HFF-Myc (cell line): Measurements from ENCODE around the gene PCID2.

Source experiments
- DNase-seq: peaks from one replicate; pipeline ENCODE4 v3.0.0-alpha.2; 2011; ENCODE audit warnings: low read depth; ENCODE audit errors: extremely low read depth
- H3K4me3 ChIP-seq: replicated peaks from 2 replicates; pipeline ENCODE4 v1.5.1; 2011; ENCODE audit warnings: low read depth, mild to moderate bottlenecking, control low read depth, low read length
- TF ChIP-seq, protein P1 (sequence below): IDR thresholded peaks from 2 replicates; pipeline ENCODE4 v1.5.1; 2012; ENCODE audit warnings: mild to moderate bottlenecking, low read depth, low read length, control low read depth; ENCODE audit errors: missing control alignments

Gene PCID2

DNA sequence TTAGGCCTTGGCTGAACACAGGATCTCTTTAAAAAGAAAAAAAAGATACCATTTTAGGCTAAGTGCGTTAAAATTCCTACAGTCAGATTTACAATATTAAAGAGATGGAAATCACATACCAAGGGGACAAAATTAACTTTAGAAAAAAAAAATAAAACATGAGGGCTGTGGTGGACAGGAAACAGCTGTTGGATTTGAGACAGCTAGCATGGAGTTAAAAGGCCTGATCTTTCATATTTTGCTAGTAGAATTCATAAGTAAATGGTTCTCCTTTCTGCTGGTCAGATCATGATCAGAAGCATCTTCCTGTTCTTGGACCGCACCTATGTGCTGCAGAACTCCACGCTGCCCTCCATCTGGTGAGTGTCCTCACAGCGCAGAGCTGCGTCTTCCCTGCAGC, 20.7 kb upstream of the PCID2 start:
- TF ChIP-seq, protein P1, sequence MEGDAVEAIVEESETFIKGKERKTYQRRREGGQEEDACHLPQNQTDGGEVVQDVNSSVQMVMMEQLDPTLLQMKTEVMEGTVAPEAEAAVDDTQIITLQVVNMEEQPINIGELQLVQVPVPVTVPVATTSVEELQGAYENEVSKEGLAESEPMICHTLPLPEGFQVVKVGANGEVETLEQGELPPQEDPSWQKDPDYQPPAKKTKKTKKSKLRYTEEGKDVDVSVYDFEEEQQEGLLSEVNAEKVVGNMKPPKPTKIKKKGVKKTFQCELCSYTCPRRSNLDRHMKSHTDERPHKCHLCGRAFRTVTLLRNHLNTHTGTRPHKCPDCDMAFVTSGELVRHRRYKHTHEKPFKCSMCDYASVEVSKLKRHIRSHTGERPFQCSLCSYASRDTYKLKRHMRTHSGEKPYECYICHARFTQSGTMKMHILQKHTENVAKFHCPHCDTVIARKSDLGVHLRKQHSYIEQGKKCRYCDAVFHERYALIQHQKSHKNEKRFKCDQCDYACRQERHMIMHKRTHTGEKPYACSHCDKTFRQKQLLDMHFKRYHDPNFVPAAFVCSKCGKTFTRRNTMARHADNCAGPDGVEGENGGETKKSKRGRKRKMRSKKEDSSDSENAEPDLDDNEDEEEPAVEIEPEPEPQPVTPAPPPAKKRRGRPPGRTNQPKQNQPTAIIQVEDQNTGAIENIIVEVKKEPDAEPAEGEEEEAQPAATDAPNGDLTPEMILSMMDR = no peak
- no peak for DNase-seq
- H3K4me3 ChIP-seq = no peak overlapping the region

DNA sequence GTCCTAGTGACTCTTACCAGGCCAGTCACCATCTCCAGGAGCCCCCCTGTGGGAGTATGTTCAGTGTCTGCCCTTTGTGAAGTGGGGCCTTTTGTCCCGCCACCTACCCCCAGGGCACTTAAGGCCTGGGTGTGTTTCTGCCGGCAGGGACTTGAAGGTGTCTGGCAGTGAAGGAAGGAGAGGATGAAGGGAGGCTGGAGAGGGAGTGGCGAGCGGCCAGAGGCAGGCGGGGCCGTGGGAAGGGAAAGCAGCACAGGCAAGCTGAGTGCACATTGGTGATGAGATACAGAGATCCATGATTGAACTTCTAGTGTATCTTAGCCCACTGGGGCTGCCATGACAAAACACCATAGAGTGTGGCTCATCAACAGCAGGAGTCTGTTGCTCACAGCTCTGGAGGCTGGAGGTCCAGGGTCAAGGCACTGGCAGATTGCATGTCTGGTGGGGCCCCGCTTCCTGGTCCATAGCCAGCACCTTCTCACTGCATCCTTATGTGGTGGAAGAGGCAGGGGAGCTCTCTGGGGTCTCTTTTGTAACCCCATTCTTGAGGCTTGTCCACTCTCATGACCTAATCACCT, 18.5 kb upstream of the PCID2 start:
- TF ChIP-seq, protein P1 = no peak
- no peak overlapping the region for H3K4me3 ChIP-seq
- no peak for DNase-seq

DNA sequence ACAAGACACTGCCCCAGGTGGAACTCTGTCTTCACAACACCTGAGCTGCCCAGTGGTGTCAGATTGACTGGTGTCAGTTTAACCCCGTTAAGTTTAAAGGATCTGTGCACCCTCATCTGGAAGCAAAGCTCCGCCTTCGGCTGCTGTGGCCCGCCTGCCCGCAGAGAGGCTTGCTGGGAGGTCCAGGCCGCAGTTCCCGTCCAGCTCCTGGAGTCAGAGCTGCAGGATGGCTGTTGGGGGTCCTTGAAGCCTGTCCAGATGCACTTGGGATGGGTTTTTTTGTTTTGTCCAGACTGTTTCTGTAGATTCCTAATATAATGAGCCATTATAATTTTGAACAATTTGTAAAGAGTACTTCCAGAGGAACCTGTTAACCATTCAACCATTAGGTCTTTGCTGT, 17.0 kb upstream of the PCID2 start:
- DNase-seq = no peak
- no peak overlapping the region for H3K4me3 ChIP-seq
- TF ChIP-seq, protein P1 = no peak

DNA sequence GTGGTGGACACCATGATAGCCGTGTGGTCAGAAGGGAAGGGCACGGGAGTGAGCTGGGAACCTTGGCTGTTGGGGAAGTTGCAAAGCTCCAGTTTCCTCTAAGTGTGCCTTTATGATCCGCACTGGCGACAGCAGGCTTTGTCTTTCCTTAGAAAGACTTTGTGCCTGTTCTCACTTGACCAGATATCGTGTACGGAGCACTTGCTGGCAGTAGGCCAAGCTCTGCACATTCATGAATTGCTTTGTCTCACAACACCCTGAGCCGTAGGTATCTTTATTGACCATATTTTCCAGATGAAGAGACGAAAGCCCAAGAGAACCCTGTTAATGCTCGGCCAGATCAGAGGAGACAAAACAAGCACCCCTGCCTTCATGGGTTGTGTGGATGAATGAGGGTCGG, 16.0 kb upstream of the PCID2 start:
- no peak overlapping the region for H3K4me3 ChIP-seq
- DNase-seq = no peak
- TF ChIP-seq, protein P1 = no peak

DNA sequence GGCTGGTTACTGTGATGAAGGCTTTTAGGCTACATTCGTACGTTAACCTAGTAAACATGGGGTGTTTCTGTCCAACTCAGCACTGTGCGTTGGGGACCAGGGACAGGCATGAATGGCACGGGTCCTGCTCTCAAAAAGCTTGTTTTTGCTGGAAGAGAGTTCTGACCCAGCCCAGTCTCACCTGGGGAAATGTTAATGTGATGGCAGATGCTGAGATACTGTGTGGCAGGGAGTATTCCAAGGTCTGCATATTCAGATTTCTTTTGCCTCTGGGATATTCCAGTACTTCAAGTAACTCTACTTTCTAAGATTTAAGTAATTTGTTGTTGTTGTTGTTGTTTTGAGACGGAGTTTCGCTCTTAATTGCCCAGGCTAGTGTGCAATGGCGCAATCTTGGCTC, 14.6 kb upstream of the PCID2 start:
- no peak for DNase-seq
- TF ChIP-seq, protein P1 = no peak
- no peak overlapping the region for H3K4me3 ChIP-seq

DNA sequence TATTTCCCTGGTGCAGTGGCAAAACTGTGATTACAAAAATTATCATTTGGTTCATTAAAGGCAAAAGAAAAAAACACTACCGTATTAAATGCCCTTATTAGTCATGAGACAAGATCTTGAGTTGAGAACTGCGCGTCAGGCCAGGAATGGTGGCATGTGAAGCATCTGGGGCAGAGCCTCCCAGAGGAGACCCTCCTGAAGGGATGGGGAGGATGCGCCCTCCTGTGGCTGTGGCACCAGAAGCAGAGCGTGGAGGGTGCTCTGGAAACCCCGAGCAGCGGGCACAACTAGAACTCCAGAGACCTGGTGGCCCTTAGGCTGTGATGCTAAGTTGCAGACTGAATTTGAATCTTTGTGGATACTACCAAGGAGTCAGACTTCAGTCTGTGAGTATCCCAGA, 12.4 kb upstream of the PCID2 start:
- no peak for DNase-seq
- no peak overlapping the region for H3K4me3 ChIP-seq
- TF ChIP-seq, protein P1 = no peak

DNA sequence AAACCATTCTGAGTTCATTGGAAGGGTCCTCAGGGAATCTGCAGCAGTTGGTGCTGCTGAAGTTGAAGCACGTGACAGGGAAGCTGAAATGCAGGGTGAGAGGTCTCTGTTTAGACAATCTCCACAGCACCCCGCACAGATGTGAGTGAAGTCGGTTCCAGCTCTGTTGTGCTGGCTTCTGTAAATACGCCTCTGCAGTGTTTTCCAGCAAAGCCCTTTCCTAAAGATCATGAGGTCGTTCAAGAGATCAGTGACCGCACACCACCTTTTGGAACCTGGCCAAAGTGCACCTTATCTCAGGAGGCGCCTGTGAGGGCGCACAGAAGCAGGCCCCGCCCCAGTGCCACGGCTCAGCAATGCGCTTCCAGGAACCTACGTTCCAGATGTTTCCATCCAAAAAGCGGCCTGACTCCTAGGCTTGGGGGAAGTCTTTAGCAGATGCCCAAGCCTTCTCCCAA, 11.7 kb upstream of the PCID2 start:
- H3K4me3 ChIP-seq = no peak overlapping the region
- TF ChIP-seq, protein P1 = no peak
- DNase-seq = no peak
